GM19099 (cell line): Measurements from ENCODE around the gene FOS.

Source experiments
- POLR2A ChIP-seq: IDR thresholded peaks from 3 replicates; pipeline ENCODE4 v1.6.1; 2011; ENCODE audit warnings: low read depth; ENCODE audit not compliant: insufficient read length; ENCODE audit errors: extremely low read depth

The FOS gene

GRCh38 chr14:75280291-75280830 lies 1.7 kb downstream of the FOS start:
- TF ChIP-seq POLR2A: no peak

- no peak for TF ChIP-seq POLR2A
Measured at GRCh38 chr14:75280831-75281653, 2.4 kb downstream of the FOS start.

- TF ChIP-seq POLR2A: no peak
Measured at GRCh38 chr14:75281654-75282019, 3.0 kb downstream of the FOS start.

GRCh38 chr14:75282170-75282554 lies 3.5 kb downstream of the FOS start:
- TF ChIP-seq POLR2A: no peak

- TF ChIP-seq POLR2A: no peak
Measured at GRCh38 chr14:75283162-75283832, 4.7 kb downstream of the FOS start.

- no peak for TF ChIP-seq POLR2A
Measured at GRCh38 chr14:75283833-75284563, 5.4 kb downstream of the FOS start.

GRCh38 chr14:75285331-75285730 lies 6.7 kb downstream of the FOS start:
- TF ChIP-seq POLR2A: no peak

GRCh38 chr14:75286313-75286712 lies 7.7 kb downstream of the FOS start:
- TF ChIP-seq POLR2A: no peak

- TF ChIP-seq POLR2A: no peak
Measured at GRCh38 chr14:75289840-75290388, 11.3 kb downstream of the FOS start.

- no peak for TF ChIP-seq POLR2A
Measured at GRCh38 chr14:75290851-75291250, 12.2 kb downstream of the FOS start.

- no peak for TF ChIP-seq POLR2A
Measured at GRCh38 chr14:75291331-75291730, 12.7 kb downstream of the FOS start.

GRCh38 chr14:75292101-75292563 lies 13.5 kb downstream of the FOS start:
- no peak for TF ChIP-seq POLR2A

GRCh38 chr14:75292886-75293285 lies 14.3 kb downstream of the FOS start:
- TF ChIP-seq POLR2A: no peak

GRCh38 chr14:75293920-75294648 lies 15.5 kb downstream of the FOS start:
- no peak for TF ChIP-seq POLR2A
